ENCODE measurements around the gene PANK2. TPM values are rescaled to one million over a fixed set of nuclear protein-coding genes. Genes with fewer than 3 reads are reported as not detected.

Gene PANK2
- total RNA-seq, 2 donors from 2014 or later = 58.3 to 113 TPM

GRCh38 chr20:3865152-3865886 is 23.9 kb upstream of the PANK2 start:
- H3K9me3 ChIP-seq = no peaks in the 10 kb centered on the region
- no peak for DNase-seq (ENCODE audit: low spot score)
- no peak overlapping the region for H3K4me3 ChIP-seq
- H3K4me1 ChIP-seq (ENCODE audit: control insufficient read depth in 1 of 2, low read depth in 2 of 2) = no peaks in the 10 kb centered on the region
- no peak for ATAC-seq (ENCODE audit: insufficient number of reproducible peaks, low FRiP score, low read depth)
- no peak overlapping the region for H3K27ac ChIP-seq
- H3K36me3 ChIP-seq = peaks cover 60% of the 10 kb centered on the region
- no peaks in the 10 kb centered on the region for H3K27me3 ChIP-seq (replicated peaks; ENCODE audit: insufficient read depth)
- TF ChIP-seq CTCF (IDR thresholded peaks at IDR 0.05) = no peak

GRCh38 chr20:3865887-3866407 is 23.2 kb upstream of the PANK2 start:
- no peak for DNase-seq (ENCODE audit: low spot score)
- Histone ChIP-seq H3K27ac (no peak overlapping the region), H3K4me1 (ENCODE audit: control insufficient read depth in 1 of 2, low read depth in 2 of 2) (no peaks in the 10 kb centered on the region), H3K36me3 (peaks cover 54% of the 10 kb centered on the region), H3K4me3 (no peak overlapping the region), H3K9me3 (no peaks in the 10 kb centered on the region), H3K27me3 (replicated peaks; ENCODE audit: insufficient read depth) (no peaks in the 10 kb centered on the region)
- TF ChIP-seq CTCF (IDR thresholded peaks at IDR 0.05) = no peak
- no peak for ATAC-seq (ENCODE audit: insufficient number of reproducible peaks, low FRiP score, low read depth)

GRCh38 chr20:3866464-3866863 is 22.7 kb upstream of the PANK2 start:
- no peak overlapping the region for H3K4me3 ChIP-seq
- ATAC-seq (ENCODE audit: insufficient number of reproducible peaks, low FRiP score, low read depth) = no peak
- H3K36me3 ChIP-seq = peaks cover 49% of the 10 kb centered on the region

GRCh38 chr20:3867802-3868201 is 21.4 kb upstream of the PANK2 start:
- H3K4me1 ChIP-seq (ENCODE audit: control insufficient read depth in 1 of 2, low read depth in 2 of 2) = no peaks in the 10 kb centered on the region
- H3K36me3 ChIP-seq = peaks cover 35% of the 10 kb centered on the region
- DNase-seq (ENCODE audit: low spot score) = no peak
- no peak for ATAC-seq (ENCODE audit: insufficient number of reproducible peaks, low FRiP score, low read depth)
- no peak overlapping the region for H3K27ac ChIP-seq
- TF ChIP-seq CTCF (IDR thresholded peaks at IDR 0.05) = no peak
- no peaks in the 10 kb centered on the region for H3K27me3 ChIP-seq (replicated peaks; ENCODE audit: insufficient read depth)
- no peak overlapping the region for H3K4me3 ChIP-seq
- no peaks in the 10 kb centered on the region for H3K9me3 ChIP-seq

More at GRCh38 chr20:3866464-3866863, 22.7 kb upstream of the PANK2 start:
- Histone ChIP-seq H3K9me3 (no peaks in the 10 kb centered on the region), H3K27me3 (replicated peaks; ENCODE audit: insufficient read depth) (no peaks in the 10 kb centered on the region), H3K4me1 (ENCODE audit: control insufficient read depth in 1 of 2, low read depth in 2 of 2) (no peaks in the 10 kb centered on the region), H3K27ac (no peak overlapping the region)
- no peak for DNase-seq (ENCODE audit: low spot score)
- no peak for TF ChIP-seq CTCF (IDR thresholded peaks at IDR 0.05)

GRCh38 chr20:3869839-3870634 is 19.1 kb upstream of the PANK2 start:
- Histone ChIP-seq H3K9me3 (no peaks in the 10 kb centered on the region), H3K27me3 (replicated peaks; ENCODE audit: insufficient read depth) (no peaks in the 10 kb centered on the region), H3K4me3 (no peak overlapping the region), H3K36me3 (peaks cover 13% of the 10 kb centered on the region), H3K4me1 (ENCODE audit: control insufficient read depth in 1 of 2, low read depth in 2 of 2) (no peaks in the 10 kb centered on the region), H3K27ac (no peak overlapping the region)
- TF ChIP-seq CTCF (IDR thresholded peaks at IDR 0.05) = no peak
- ATAC-seq (ENCODE audit: insufficient number of reproducible peaks, low FRiP score, low read depth) = no peak
- no peak for DNase-seq (ENCODE audit: low spot score)
